Measurements from ENCODE around the gene NADK2.

Gene NADK2

GRCh38 chr5:36150676-36151433 is 90.9 kb downstream of the NADK2 start:
- peak; percentile 80 for FAIRE-seq
- TF ChIP-seq PAX5 (IDR thresholded peaks at IDR 0.05; ENCODE audit: insufficient read depth, low read length, severe bottlenecking): no peak
- no peak for TF ChIP-seq POU2F2 (IDR thresholded peaks at IDR 0.05; ENCODE audit: low read depth, low read length)
- TF ChIP-seq TAF1 (IDR thresholded peaks at IDR 0.05; ENCODE audit: low read depth, low read length): peak; percentile 61; the same call in 1 of the 2 replicates
- peak; percentile 78 for TF ChIP-seq POLR2AphosphoS5 (IDR thresholded peaks at IDR 0.05; ENCODE audit: low read depth, low read length)
- TF ChIP-seq POLR2A (IDR thresholded peaks at IDR 0.05; ENCODE audit: low read depth, low read length): peak; percentile 63; the same call in 1 of the 2 replicates
- DNase-seq (ENCODE audit: insufficient read length, low spot score): peak; percentile 12

DNA sequence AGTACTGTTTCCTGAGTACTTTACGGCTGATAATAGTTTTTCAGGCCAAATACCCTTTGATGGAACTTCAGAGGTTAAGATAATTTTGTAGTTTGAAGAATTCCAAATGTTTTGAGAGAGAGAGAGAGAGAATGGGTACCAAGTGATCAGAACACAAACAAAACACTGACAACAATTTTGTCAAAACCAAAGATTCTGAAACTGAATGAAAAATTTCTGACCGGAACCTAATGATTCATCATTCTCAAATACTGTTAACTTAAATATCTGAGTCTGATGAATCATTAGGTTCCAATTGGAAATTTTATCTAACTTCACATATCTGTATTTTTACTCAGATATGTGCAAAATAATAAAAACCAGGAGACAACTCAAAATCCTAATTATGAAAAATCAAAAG is 94.0 kb downstream of the NADK2 start:
- DNase-seq (ENCODE audit: insufficient read length, low spot score) (no peak), FAIRE-seq (no peak)
- TF ChIP-seq POLR2AphosphoS5 (IDR thresholded peaks at IDR 0.05; ENCODE audit: low read depth, low read length) (no peak), POU2F2 (IDR thresholded peaks at IDR 0.05; ENCODE audit: low read depth, low read length) (no peak), TAF1 (IDR thresholded peaks at IDR 0.05; ENCODE audit: low read depth, low read length) (no peak), SPI1 (IDR thresholded peaks at IDR 0.05; ENCODE audit: low read depth, low read length) (no peak), PAX5 (IDR thresholded peaks at IDR 0.05; ENCODE audit: insufficient read depth, low read length, severe bottlenecking) (no peak), POLR2A (IDR thresholded peaks at IDR 0.05; ENCODE audit: low read depth, low read length) (no peak)

GRCh38 chr5:36146390-36146789 is 95.3 kb downstream of the NADK2 start:
- DNase-seq (ENCODE audit: insufficient read length, low spot score): no peak
- no peak for TF ChIP-seq TAF1 (IDR thresholded peaks at IDR 0.05; ENCODE audit: low read depth, low read length)
- no peak for TF ChIP-seq PAX5 (IDR thresholded peaks at IDR 0.05; ENCODE audit: insufficient read depth, low read length, severe bottlenecking)
- TF ChIP-seq POLR2AphosphoS5 (IDR thresholded peaks at IDR 0.05; ENCODE audit: low read depth, low read length): no peak
- TF ChIP-seq POLR2A (IDR thresholded peaks at IDR 0.05; ENCODE audit: low read depth, low read length): no peak
- no peak for TF ChIP-seq SPI1 (IDR thresholded peaks at IDR 0.05; ENCODE audit: low read depth, low read length)
- TF ChIP-seq POU2F2 (IDR thresholded peaks at IDR 0.05; ENCODE audit: low read depth, low read length): no peak
- no peak for FAIRE-seq

GRCh38 chr5:36145311-36145710 is 96.4 kb downstream of the NADK2 start:
- FAIRE-seq (no peak), DNase-seq (ENCODE audit: insufficient read length, low spot score) (no peak)
- TF ChIP-seq SPI1 (IDR thresholded peaks at IDR 0.05; ENCODE audit: low read depth, low read length) (no peak), POU2F2 (IDR thresholded peaks at IDR 0.05; ENCODE audit: low read depth, low read length) (no peak)

All from GM12891 (cell line).